Thyroid gland (tissue), 4 donors: ENCODE results near the gene LAPTM4A. TPM values are rescaled to one million over a fixed set of nuclear protein-coding genes. Genes with fewer than 3 reads are reported as not detected.

Experiments used
- DNase-seq, 2 donors: peaks; one replicate each; pipeline ENCODE4 v3.0.0-alpha.2; 2019
- H3K27ac ChIP-seq, 3 donors: fragments of 200-600 bp; sonication (generic); 1 replicate in 2 of 3; 2 replicates in 1 of 3; pipeline ENCODE4 v1.5.1; 2016 to 2019; ENCODE audit warnings: mild to moderate bottlenecking in 1 of 3, moderate library complexity in 1 of 3
- H3K27me3 ChIP-seq: fragments of 200-600 bp; sonication (generic); one replicate; pipeline ENCODE4 v1.5.1; 2019
- H3K36me3 ChIP-seq, 2 donors: fragments of 200-600 bp; sonication (generic); one replicate each; pipeline ENCODE4 v1.5.1; 2016 to 2019
- H3K4me1 ChIP-seq, 2 donors: fragments of 200-600 bp; sonication (generic); one replicate each; pipeline ENCODE4 v1.5.1; 2017 to 2019
- H3K4me3 ChIP-seq, 3 donors: fragments of 200-600 bp; sonication (generic); replicated peaks in 1 of 3; 1 replicate in 2 of 3; 2 replicates in 1 of 3; pipeline ENCODE4 v1.5.1; 2016; ENCODE audit warnings: mild to moderate bottlenecking in 1 of 3
- H3K9me3 ChIP-seq: fragments of 200-600 bp; sonication (generic); one replicate; pipeline ENCODE4 v1.5.1; 2017
- POLR2A ChIP-seq, 2 donors: fragments of 450-650 bp; IDR thresholded peaks; one replicate each; pipeline ENCODE4 v1.6.1; 2017; ENCODE audit warnings: antibody characterized with exemption in 2 of 2, mild to moderate bottlenecking in 2 of 2, moderate library complexity in 1 of 2
- WGBS, 2 donors: methylation state at CpG; one replicate each; pipeline ENCODE4 v1.1.5; 2017; 5-methylcytosine and 5-hydroxymethylcytosine counted together
- intact Hi-C: fragments of 100-400 bp; cut with DNase I; formaldehyde crosslinking; loops from one replicate; pipeline ENCODE4 v1.15.1; 2023
- total RNA-seq, 4 donors: library from RNA; depleted of rRNA; stranded (reverse); fragments of >200 nt; gene quantifications; one replicate each; pipeline ENCODE4 v1.2.3, GENCODE V29; 2016
- TF ChIP-seq, protein P1 (sequence below), 6 experiments: fragments of 200-600 bp in 3 of 6; fragments of 450-650 bp in 3 of 6; sonication (generic) in 3 of 6; IDR thresholded peaks; one replicate each; pipeline ENCODE4 v1.5.1; 2016 to 2019; ENCODE audit warnings: antibody characterized with exemption in 6 of 6, mild to moderate bottlenecking in 2 of 6, inconsistent platforms in 1 of 6, moderate library complexity in 1 of 6

LAPTM4A gene
- total RNA-seq, 4 donors from 2014 or later, result 159 to 300 (median 187) TPM

DNA sequence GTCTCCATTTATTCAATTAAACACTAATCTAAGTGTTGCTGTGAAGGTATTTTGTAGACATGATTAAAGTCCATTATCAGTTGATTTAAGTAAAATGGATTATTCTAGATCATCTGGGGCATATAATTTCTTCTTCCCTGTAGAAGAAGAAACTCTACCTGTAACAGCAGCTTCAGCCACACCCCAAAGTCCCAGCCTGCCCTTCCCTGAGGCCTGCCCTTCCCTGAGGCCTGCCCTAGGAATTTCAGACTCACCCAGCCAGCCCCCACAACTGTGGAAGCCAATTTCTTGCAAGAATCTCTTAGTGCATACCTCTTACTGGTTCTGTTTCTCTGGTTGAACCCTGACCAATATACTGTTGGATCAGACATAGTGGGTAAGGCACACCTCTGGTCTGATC, 13.4 kb upstream of the LAPTM4A start:
- no peaks in the 10 kb centered on the region for H3K27me3 ChIP-seq
- H3K36me3 ChIP-seq, result no peaks in the 10 kb centered on the region
- H3K27ac ChIP-seq, result no peak overlapping the region
- peaks cover 5 to 18% of the 10 kb centered on the region in 2 donors for H3K4me1 ChIP-seq
- no peaks in the 10 kb centered on the region for H3K9me3 ChIP-seq
- intact Hi-C loops, result no loop called here
- no peak for DNase-seq
- TF ChIP-seq, protein P1, sequence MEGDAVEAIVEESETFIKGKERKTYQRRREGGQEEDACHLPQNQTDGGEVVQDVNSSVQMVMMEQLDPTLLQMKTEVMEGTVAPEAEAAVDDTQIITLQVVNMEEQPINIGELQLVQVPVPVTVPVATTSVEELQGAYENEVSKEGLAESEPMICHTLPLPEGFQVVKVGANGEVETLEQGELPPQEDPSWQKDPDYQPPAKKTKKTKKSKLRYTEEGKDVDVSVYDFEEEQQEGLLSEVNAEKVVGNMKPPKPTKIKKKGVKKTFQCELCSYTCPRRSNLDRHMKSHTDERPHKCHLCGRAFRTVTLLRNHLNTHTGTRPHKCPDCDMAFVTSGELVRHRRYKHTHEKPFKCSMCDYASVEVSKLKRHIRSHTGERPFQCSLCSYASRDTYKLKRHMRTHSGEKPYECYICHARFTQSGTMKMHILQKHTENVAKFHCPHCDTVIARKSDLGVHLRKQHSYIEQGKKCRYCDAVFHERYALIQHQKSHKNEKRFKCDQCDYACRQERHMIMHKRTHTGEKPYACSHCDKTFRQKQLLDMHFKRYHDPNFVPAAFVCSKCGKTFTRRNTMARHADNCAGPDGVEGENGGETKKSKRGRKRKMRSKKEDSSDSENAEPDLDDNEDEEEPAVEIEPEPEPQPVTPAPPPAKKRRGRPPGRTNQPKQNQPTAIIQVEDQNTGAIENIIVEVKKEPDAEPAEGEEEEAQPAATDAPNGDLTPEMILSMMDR (IDR thresholded peaks at IDR 0.05), result no peak
- TF ChIP-seq POLR2A (IDR thresholded peaks at IDR 0.05), result no peak
- no peak overlapping the region for H3K4me3 ChIP-seq

DNA sequence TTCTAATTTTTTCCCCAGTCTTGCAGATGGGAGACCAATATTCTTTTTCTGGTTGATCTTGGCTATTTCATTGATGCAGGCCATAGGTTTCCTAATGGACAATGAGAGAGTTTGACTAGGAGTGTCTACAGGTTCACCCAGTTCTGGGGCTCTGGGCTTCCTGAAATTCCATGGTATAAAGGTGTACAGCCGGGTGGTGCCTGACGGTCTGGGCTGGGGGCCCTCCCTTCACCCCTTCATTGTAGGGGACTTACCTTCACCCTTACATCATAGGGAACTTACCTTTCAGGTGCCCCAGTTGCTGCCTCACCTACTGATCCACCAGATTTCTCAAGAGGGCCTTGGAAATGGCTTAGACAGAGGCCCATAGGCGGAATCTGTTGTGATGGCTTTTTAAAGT, 13.0 kb upstream of the LAPTM4A start:
- no peak overlapping the region for H3K4me3 ChIP-seq
- TF ChIP-seq POLR2A (IDR thresholded peaks at IDR 0.05), result no peak
- TF ChIP-seq, protein P1 (IDR thresholded peaks at IDR 0.05), result no peak
- H3K9me3 ChIP-seq, result no peaks in the 10 kb centered on the region
- intact Hi-C loops, result no loop called here
- no peak overlapping the region for H3K27ac ChIP-seq
- 92 to 93% methylated on average over 3 of the region's 3 CpGs for WGBS, 2 donors
- DNase-seq, result no peak
- no peaks in the 10 kb centered on the region for H3K36me3 ChIP-seq
- H3K27me3 ChIP-seq, result no peaks in the 10 kb centered on the region
- H3K4me1 ChIP-seq, result peaks cover 5 to 18% of the 10 kb centered on the region in 2 donors

DNA sequence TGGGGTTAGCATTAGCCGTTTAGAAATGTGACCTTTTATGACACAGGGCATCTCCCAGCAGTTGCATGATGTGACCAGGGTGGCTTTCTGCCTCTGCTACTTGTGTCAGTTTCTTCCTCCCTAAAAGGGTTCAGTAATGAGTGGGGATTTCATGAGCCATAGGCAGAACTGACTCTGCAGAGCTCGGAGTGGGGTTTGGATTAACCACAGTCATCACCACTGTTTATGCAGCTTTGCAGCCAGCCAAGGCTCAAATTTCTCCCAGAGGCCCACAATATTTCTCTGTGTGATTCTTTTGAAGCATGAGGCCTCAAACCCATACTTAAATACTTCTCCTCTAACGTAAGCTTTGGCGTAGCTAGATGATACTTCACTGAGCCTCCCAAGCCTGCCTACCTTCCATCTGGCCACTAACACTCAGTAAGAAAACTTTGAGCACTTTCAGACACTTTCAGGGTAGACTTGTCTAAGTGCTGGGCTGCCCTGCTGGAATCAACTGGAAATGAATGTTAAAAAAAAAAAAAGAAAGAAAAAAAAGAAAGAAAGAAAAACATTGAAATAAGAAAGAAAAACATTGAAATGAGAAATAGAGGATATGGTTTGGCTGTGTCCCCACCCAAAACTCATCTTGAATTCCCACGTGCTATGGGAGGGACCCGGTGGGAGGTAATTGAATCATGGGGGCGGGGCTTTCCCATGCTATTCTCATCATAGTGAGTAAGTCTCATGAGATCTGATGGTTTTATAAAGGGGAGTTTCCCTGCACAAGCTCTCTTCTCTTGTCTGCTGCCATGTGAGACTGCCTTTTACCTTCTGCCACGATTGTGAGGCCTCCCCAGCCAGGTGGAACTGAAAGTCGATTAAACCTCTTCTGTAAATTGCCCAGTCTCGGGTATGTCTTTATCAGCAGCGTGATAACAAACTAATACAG, 11.5 kb upstream of the LAPTM4A start:
- Histone ChIP-seq H3K27me3 (no peaks in the 10 kb centered on the region), H3K36me3 (no peaks in the 10 kb centered on the region), H3K4me1 (peaks cover 5 to 18% of the 10 kb centered on the region in 2 donors), H3K27ac (peak overlapping the region in 2 of 3 donors; percentile 2 to 50), H3K9me3 (peaks cover 5% of the 10 kb centered on the region), H3K4me3 (no peak overlapping the region)
- TF ChIP-seq POLR2A (IDR thresholded peaks at IDR 0.05), result no peak
- TF ChIP-seq, protein P1 (IDR thresholded peaks at IDR 0.05), result peak in 2 of 6 experiments; percentile 10 to 20
- 58 to 66% methylated on average over 11 of the region's 11 CpGs for WGBS, 2 donors
- peak; percentile 20 to 29 for DNase-seq
- intact Hi-C loops, result no loop called here

DNA sequence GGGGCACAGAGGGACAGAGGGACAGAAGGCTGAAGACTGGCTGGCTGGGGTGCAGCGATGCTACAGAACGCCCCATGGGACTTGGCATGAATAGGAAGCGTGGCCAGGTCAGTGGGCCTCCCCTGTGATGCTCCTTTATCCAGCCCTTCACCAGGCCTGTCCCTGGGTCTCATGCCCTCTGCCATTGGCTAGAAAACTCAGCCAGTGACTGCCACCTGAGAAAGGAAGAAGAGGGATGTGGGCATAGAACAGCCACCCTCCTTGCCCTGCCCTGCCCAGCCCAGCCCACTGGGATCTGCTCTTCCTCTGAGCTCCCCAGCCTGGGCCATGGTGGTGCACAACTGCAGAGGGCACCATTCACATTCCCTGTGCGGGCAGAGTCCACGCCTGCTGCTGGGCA, 10.5 kb upstream of the LAPTM4A start:
- no peak for TF ChIP-seq POLR2A (IDR thresholded peaks at IDR 0.05)
- TF ChIP-seq, protein P1 (IDR thresholded peaks at IDR 0.05), result no peak
- WGBS, 2 donors, result 91 to 94% methylated on average over 5 of the region's 5 CpGs
- intact Hi-C loops, result no loop called here
- Histone ChIP-seq H3K27me3 (no peaks in the 10 kb centered on the region), H3K9me3 (peaks cover 5% of the 10 kb centered on the region), H3K4me3 (no peak overlapping the region), H3K4me1 (peaks cover 5 to 18% of the 10 kb centered on the region in 2 donors), H3K36me3 (no peaks in the 10 kb centered on the region), H3K27ac (peak overlapping the region in 1 of 3 donors; percentile 50)
- no peak for DNase-seq

DNA sequence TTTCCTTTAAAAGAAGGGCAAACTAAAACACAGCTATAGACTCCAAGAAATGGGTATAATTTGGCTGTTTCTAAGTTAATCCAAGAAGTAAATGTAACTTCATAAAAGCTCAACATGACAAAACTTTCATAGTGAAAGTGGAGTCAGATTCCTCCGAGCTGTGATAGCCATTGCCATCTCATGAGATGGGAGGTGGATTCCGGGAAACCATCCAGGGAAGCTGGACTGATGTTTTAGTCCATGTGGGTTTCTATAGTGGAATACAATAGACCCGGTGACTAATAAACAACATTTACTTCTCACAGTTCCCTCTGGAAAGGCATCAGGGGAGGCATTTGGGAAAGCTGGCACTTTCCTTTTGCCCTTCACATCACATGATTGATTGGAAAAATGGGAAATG, 10.0 kb upstream of the LAPTM4A start:
- H3K4me3 ChIP-seq, result no peak overlapping the region
- intact Hi-C loops, result no loop called here
- DNase-seq, result no peak
- WGBS, 2 donors, result 67 to 86% methylated on average over 3 of the region's 3 CpGs
- H3K36me3 ChIP-seq, result no peaks in the 10 kb centered on the region
- peaks cover 5% of the 10 kb centered on the region for H3K9me3 ChIP-seq
- no peaks in the 10 kb centered on the region for H3K27me3 ChIP-seq
- TF ChIP-seq, protein P1 (IDR thresholded peaks at IDR 0.05), result no peak
- no peak for TF ChIP-seq POLR2A (IDR thresholded peaks at IDR 0.05)
- peak overlapping the region in 1 of 3 donors; percentile 50 for H3K27ac ChIP-seq
- H3K4me1 ChIP-seq, result peaks cover 5 to 17% of the 10 kb centered on the region in 2 donors
